NCI-H2107 (cell line): ENCODE results near the gene ABHD17C.
"Not testable (repeated sequence)": the region's sequence is repeated elsewhere in the genome, so short reads cannot be mapped to it uniquely, and the experiment has no call there.

Experiments used
- DNase-seq: peaks from one replicate; lab custom pipeline; 2025; lab: John Stamatoyannopoulos, UW

The ABHD17C gene

GRCh38 chr15:80730926-80731325 lies 35.8 kb downstream of the ABHD17C start:
- DNase-seq = no peak

- no peak for DNase-seq
These were observed 37.1 kb downstream of the ABHD17C start for GRCh38 chr15:80732167-80732566.

DNA sequence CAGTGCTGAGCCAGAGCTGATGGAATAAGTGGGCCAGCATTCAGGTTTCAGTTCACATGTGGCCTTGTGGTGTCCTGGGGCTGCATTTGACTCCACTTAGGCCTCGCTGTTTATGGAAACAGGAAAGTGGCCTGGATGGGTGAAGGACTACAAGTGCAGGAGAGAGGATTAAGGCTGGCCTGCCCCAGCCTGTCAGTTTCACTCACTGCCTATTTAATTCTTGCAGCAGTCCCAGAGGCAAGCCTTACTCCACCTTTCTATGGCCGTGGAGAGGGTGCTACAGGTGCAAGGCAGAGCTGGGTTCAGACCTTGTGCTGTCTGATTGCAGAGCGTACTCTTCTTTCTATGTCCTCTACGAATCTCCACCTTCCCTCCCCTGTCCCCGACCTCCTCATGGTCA lies 37.7 kb downstream of the ABHD17C start:
- no peak for DNase-seq

GRCh38 chr15:80733460-80733859 lies 38.4 kb downstream of the ABHD17C start:
- no peak for DNase-seq

DNA sequence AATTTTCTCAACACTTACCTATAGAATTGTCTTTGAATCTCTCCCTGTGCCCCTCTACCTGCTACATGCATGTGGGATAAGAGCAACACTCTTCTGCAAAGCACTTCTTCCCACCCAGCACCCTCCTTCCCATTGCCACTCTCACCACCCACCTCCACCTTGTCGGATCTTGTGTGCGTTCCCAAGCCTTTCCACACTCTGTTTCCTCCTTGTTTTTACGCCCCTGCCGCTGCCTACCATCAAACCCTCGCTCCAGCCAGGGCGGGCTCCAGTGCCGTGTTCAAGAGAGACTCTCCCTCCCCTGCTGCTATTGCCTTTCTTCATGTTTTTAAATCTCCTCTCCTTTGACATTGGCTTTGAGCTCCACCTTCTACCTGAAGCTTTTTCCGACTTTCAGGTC lies 40.2 kb downstream of the ABHD17C start:
- DNase-seq = no peak

DNA sequence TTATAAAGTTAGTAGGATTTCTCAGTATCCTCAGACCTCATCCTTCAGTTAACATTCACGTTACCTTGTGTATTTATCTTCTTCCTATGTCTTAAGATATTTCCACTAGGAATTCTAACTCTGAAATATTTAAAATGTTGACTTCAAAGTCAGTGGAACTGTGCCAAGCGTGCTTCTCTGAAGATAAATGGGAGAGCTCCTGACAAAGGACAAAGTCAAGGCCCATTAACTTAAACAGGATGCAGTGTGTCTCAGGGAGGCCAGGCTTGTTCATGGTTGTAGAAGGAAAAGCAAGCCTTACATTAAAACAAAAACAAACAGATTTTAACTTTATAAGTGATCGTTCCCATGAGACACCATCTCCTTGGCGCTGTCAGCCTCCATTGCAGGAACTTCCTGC lies 41.5 kb downstream of the ABHD17C start:
- no peak for DNase-seq

DNA sequence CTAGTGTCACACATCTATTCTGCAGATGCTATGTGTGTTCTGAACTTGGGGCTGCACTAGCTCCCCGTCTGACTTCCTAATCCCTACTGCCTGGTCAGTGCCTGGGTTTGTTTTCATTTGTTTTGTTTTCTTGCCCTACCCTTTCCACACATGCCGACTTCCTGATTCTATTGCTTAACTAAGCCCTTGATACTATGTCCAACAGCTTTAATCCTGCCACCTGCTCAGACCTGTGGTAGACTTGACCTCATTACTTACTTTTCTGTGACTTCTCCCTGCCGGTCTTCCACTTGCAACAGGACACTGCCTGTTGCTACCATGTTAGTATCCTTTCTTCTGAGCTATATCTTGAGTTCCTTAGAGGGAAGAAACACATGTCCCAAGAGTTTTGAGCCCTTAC lies 44.8 kb downstream of the ABHD17C start:
- no peak for DNase-seq

GRCh38 chr15:80742081-80742480 lies 47.0 kb downstream of the ABHD17C start:
- no peak for DNase-seq

- DNase-seq = no peak
These were observed 48.2 kb downstream of the ABHD17C start for GRCh38 chr15:80743189-80743833.

GRCh38 chr15:80744415-80744814 lies 49.3 kb downstream of the ABHD17C start:
- no peak for DNase-seq

- no peak for DNase-seq
These were observed 49.7 kb downstream of the ABHD17C start for GRCh38 chr15:80744826-80745225.

- DNase-seq = no peak
These were observed 50.8 kb downstream of the ABHD17C start for GRCh38 chr15:80745888-80746287.

DNA sequence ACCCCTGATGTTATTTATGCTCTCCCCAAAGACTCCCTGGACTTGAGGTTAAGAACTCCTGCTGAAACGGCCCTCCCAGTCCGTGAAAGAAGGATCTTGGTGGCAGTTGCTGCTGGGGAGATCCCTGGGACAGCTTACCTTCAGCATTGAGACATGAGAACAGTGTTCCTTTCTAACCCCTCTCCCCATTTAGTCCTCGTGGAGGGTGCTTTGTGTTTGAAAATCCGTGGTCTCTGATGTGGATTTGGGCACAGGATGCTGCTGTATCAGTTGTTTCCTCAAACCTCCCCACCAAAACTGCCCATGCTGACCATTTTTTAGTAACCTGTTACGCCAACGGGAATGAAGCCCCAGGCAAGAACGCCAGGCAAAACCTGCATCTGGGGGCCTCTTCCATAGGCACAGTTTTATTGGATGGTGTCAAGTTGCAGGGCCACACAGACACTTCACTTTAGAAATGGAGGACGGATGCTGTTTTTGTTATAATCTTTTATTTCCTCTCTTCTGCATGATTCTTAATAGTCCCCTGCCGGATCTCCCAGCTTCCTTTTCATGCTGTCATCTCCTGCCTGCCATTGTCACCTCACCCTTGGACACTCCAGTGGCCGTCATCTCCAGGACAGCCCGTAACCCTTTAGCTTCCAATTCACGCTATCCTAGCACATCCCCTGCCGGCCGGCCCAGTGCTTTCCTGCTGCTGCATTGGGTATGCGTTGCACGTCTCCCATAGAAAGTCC lies 52.4 kb downstream of the ABHD17C start:
- peak; percentile 19 for DNase-seq

GRCh38 chr15:80749589-80749988 lies 54.5 kb downstream of the ABHD17C start:
- DNase-seq = no peak

GRCh38 chr15:80750575-80750974 lies 55.5 kb downstream of the ABHD17C start:
- DNase-seq = no peak

- no peak for DNase-seq
These were observed 57.1 kb downstream of the ABHD17C start for GRCh38 chr15:80752204-80752603.

- DNase-seq = no peak
These were observed 58.1 kb downstream of the ABHD17C start for GRCh38 chr15:80753161-80753560.

DNA sequence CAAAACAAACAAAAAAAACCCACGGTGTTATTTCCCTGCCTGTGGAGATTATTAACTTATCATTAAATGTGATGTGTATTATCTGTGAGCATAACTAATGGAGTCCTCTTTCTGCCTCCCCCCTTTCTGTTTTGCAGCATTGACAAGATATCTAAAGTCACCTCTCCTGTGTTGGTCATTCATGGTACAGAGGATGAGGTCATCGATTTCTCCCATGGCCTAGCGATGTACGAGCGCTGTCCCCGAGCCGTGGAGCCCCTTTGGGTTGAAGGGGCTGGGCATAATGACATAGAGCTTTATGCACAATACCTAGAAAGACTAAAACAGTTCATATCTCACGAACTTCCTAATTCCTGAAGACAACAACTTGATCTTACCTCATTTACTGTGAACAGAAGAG lies 58.9 kb downstream of the ABHD17C start:
- DNase-seq = no peak

- no peak for DNase-seq
These were observed 60.8 kb downstream of the ABHD17C start for GRCh38 chr15:80755885-80756284.

GRCh38 chr15:80758130-80758745 lies 63.1 kb downstream of the ABHD17C start:
- DNase-seq = no peak

GRCh38 chr15:80760960-80761359 lies 65.8 kb downstream of the ABHD17C start:
- no peak for DNase-seq

DNA sequence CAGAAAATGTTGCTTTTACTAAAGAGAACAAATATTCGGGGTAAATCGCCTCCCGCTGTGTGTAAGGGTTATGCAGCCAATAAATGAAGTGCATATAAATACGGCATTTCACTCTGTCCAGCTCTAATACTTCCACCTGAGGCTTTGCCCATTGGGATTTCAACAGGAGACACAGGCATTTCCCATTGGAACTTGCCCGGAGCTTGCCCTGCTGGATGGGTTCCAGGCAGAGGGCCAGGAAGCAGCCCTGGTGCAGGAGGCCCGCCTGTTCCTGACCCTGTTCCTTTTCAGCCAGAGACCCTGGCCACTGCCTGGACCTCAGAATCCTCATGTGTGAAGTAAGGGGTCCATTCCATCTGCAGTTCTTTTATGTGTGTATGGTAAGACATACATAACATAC lies 66.6 kb downstream of the ABHD17C start:
- DNase-seq = no peak

- DNase-seq = not testable (repeated sequence)
These were observed 68.1 kb downstream of the ABHD17C start for GRCh38 chr15:80763235-80763634.
